ENCODE data around the gene HOXB13.

HOXB13 gene

DNA sequence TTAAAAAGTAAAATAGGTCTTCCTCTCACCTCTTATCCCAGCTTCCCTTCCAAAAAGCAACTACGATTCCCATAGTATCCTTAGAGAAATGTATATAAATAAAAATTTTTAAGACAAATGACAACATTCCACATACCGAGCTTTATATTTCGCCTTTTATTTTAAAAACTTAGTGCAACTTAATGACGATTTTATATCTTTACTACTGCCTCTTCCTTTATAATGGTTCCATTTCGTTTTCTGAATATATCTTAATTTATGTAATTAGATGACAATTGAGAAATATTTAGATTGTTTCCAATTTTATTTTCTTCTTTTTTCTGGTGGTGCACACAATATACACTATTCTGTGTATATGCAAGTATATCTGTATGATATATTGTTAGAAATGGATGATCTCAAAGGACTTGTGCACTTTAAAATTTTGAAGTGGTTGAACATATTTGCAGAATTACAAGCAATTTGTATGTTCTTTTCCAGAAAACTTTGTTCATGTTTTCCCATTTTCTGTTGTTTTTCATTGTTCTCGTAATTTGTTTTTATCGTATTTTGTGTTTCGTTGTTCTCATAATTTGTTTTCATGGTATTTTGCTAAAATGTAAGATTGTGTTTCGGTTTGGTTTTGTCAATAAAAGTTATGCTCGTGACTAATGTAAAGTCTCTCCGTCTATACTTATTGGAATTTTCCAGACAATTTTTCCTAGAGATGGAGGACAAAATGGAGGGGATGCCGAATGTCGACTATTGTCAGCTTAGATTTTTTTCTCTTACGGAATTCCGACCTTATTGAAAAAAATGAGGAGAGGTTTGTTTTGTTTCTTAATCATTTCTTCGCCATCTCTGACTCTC lies 20.4 kb upstream of the HOXB13 start:
- no peak for DNase-seq

DNA sequence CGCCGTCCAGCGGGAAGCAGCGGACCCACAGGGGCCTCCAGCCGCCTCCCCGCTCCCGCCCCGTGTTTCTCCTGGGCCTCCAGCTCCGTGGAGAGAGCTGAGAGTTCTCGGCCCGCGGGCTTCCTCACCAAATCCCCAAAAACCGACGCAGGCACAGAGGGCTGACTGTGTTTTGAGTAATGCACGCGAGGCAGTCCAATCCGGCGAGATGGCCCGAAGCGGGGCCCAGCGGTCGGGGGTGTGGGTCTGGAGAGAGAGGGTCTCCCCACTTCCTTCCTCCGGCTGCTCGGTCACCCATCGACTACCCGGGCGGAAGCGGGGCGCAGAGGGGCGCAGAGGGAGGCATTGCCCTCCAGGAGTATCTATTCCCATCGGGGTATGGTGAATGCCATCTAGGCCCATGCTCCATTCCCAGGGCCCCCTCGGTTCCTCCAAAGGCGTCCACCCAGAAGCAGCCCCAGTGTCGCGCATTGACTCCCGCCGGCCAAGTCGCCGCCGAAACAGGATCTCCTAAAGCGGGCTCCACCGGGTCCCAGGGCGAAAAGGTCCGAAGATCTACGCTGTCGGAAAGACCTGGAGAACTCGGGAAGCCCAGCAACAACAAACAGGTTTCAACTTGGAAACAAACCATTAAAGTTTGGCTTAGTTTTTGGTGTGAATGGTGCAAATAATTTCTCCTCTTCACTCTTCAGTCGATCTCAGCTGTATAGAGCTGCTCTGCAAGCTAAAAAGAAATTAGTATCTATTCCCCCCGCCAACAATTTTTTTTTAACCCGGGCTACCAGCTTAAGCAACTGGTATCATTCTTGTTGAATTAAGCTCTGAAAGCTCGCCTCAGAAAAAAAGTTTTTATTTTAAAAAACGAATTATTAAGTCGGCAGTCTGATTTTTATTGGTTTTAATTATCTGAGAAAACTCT lies 19.2 kb upstream of the HOXB13 start:
- no peak for DNase-seq

DNA sequence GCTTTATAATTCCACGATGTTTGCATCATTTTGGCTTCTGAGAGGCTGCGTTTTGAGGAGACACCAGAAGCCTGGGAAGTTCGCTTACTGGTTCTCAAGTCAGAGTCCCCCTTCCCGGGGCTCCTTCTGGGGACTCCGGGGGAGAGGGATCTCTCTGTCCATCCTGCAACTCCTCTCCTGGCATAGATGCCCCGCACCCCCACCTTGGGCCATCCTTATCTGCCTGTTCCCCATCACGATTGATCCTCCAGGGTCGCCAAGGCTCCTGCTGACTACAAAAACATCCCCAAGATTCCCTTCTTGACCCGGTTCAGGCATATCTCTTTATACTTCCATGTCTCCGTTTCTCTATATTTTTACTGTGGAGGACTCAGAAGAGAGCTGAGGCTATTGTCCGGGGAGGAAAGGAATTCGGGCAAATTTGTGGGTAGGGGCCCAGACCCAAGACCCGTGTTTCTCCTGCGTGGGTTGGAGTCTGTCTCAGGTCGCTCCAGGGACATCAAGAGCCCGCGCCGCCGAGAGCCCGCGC lies 18.4 kb upstream of the HOXB13 start:
- DNase-seq, result no peak

DNA sequence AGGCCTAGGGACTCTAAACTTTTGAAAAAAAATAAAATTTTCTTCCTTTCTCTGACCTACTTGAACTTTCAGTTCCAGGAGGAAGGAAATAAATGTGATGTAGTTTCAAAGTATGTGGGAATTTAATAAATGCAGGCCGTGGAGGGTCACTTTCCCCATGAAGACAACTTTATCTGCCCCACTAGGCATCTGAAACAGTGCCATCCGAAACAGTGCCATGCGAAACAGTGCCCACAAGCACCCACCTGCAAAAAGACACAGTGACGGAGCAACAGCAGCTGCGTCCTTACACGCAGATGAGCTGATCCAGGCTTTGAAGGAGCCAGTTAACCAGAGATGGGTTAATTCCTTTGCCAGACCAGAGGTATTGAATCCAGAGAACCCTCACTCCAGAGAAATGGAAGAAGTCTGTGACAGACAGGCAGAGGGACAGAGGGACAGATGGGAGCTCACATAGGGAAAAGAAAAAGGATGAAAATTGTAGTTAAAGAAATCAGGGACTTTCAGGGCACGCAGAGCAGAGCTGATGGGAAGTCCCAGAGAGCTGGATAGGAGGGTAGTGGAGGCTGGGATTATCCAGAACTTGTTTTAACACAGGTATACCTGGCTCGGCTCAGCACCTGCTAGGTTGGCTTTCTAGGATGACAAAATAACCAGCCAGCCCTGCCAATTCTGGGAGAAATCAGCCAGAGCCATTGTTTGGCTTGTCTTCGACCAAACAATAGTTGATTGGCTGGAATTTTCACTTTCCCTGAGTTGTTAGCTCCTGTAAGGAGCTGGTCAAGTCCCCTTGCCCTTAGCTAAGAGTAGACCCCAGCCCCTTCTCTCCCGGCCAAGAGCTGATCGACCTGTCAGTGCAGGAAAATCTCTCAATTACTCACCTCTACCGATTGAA lies 17.1 kb upstream of the HOXB13 start:
- no peak for DNase-seq

DNA sequence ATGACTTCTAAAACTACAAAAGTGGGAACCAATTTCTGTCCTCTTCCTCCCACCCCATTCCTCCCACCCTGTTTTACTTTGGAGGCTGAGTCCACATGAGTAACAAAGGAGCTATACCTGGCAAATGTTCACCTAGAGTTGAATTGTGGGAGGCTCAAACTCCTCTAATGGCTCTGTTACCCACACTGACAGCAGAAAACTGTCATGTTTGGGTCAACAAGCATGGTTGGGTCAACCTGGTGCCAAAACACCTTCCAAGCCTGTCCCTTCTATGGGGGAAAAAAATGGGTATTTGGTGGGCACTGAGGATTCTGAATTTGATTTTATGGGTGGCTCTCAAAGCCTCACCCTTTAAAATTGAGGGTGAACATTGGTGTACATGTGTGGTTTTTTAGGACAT lies 12.0 kb upstream of the HOXB13 start:
- no peak for DNase-seq

DNA sequence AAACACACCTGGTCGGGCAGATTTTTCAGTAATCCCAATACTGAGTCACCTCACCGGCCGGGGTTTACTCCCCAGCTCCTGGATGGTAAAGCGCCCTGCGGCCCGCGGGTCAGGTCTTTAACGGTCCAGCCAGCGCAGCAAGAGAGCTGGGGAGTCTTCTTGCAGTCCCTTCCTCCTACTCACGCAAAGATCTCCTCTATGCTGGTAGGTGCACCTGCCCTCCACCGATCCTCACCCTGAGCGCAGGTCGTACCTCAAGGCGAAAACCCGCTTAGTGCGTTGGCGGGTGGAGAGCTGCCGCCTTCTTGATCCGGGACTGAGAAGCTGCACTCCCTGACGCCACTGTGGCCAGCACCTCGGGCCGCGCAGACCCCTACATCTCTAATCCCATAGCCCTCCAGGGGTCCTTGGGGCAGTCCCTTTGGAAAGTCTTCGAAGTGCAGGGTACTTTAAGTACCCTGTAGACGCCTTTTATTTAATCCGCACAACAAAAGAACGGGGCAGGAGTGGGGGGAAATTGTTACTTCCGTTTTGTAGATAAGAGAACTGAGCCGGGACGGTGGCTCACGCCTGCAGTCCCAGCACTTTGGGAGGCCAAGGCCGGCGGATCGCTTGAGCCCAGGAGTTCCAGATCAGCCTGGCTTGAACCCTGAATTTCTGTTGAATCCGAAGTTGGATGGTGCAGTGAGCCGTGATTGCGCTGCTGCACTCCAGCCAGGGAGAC lies 10.4 kb upstream of the HOXB13 start:
- DNase-seq, result no peak

DNA sequence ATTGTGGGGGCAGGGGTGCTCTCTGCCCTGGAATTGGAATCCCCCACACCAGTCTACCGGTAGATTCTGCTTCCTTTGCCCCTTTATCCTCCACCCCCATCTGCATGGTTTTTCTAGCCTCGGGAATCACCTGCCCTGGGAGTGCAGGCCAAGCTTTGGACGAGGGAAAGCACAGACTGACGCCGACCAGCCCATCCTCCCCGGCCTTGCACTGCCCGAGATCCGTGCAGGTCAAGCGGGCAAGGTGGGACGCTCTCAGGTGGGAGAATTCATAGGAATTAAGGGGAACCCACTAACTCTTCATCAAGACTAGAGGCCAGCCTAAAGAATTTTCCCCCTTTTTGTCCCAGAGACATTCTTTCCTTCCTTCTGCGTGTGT lies 9.9 kb upstream of the HOXB13 start:
- no peak for DNase-seq

DNA sequence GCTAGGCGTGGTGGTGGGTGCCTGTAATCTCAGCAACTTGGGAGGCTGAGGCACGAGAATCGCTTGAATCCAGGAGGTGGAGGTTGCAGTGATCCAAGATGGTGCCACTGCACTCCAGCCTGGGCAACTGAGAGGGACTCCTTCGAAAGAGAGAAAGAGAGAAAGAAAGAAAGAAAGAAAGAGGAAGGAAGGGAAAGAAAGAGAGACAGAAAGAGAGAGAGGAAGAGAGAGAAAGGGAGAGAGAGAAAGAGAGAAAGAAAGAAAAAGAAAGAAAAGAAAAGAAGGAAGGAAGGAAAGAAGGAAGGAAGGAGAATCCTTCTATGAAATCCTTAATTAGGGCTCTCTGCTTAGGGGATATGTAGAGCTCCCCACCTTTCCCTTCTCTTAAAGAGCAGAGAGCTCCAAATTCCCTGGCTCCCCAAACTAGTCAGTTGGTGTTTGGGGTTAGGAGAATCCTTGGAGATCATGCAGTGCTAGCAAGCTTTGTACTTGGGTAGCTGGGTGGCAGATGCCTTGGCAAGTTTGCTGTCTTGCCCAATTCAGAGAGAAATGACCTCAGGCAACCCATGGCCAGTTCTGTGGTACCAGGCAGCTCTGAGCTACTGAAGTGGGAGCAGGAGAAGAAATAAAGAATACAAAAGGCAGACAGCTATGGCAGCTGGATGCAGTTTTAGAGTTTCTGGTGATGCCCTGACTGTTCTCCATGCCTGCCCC lies 8.9 kb upstream of the HOXB13 start:
- DNase-seq, result no peak

DNA sequence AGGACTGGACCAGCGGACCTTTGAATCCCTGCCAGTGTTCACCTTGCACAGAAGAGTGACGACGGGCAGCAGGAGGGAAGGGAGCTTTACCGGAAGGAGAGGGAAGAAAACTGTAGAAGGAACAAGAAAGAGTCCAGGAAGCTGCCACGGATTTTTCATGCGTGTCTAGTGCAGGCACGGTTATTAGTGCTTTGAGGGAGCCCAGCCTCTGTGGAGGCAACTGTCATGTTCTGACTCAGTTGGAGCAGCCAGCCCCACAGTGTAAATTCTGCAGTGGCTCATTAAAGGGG lies 6.5 kb upstream of the HOXB13 start:
- no peak for DNase-seq

DNA sequence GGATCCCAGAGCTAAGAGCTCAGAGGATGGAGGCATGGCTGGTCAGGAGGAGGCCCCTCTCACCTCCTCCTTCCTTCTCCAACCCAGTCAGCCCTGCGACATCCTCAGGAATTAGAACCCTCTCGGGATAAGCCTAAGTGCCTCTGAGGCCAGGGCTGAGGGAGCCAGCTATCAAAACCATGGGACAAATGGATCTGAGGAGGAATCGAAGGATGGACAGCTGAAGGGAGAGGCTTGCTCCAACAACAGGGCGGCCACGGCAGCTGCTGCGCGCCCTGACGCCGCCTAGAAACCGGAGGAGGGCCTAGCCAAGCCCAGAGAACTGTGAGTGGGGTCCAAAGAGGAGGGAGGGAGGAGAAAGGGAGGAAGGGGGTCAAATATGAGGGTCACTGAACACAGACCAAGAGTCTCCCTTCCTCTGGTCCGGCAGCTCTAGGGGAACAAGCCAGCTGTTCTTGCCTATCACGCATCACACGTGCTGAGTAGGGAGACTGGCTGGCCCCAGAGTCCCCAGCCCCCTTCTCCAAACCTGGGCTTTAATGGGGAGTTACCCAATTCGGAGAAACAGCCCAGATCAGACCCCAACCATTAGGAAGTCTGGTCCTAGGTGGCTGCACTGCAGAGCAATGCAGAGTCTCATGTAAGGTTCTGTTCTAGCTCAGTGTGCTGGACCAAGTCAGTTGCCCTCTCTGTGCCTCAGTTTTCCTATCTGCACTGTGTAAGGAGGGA lies 5.9 kb upstream of the HOXB13 start:
- no peak for DNase-seq

DNA sequence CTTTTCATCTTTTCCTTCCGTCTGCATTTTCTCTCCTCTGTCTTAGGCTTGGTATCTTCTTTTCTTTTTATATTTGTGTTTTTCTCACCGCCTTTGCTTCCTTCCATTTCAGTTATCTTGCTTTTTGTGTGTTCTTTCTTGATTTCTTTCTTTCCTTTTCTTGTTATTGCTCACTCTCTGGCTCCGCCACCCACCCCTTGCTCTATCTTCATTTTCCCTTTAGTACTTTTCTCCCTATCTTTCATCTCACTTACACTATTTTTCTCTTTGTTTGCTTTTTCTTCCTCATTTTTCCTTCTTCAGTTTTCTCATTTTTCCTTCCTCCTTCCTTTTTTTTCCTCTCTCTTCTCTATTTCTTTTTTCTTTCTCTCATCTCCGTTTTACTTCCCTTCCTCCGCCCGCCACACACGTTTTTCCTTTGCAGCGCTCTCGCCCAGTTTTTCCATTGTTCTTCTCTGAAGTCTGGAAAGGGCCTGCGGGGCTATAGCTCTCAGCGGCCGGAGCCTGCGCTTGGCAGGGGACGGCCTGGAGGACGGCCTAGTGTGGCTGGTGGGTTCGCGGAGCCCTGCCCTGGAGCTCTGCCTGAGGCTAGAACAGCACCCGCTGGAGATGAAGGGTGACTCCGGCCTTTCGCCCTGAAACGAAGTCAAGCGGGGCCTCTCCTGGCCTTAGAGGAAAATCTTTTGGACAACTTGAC lies 5.2 kb upstream of the HOXB13 start:
- DNase-seq, result no peak

DNA sequence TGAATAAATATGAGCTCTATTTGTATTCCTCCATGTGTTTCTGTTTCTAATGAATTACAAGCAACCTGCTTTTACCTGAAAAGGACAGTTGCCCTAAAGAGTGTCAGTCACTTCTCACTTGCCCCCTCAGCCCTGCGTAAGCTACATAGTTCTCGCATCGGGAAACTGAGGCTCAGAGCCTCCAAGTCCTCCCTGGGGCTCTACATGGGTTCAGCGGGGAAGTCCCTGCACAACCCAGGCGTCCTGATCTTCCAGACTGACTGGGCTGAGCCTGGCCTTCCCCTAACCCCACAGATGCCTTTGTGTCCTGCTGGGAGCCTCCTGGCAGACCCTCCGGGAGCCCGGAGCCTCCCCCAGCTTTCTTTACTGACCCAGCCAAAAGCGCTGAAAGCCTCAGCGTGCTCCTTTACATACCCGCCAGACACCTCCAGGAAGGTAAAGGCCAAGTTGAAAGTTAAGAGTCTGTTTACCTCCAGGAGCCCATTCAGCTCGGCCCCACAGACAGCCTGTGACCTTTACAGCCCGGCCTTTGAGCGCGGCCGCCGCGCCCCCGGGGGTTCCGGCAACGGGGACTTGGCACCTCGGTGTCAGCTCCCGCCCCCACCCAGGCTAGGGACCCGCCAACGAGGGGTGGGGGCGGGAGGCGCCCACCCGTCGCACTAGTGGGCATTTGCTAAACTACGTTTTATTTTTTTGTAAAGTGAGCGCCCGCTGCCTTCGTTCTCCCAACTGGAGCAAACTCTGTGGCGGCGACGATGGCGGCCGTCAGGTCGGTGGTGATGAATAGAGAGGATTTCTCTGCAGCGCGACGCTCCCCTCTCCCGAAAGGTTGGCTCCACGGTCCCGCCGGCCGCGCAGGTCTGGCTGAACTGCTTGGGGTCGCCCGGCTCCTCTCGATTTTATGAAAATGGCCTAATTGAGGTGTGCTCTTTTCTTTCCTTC lies 4.4 kb upstream of the HOXB13 start:
- no peak for DNase-seq

DNA sequence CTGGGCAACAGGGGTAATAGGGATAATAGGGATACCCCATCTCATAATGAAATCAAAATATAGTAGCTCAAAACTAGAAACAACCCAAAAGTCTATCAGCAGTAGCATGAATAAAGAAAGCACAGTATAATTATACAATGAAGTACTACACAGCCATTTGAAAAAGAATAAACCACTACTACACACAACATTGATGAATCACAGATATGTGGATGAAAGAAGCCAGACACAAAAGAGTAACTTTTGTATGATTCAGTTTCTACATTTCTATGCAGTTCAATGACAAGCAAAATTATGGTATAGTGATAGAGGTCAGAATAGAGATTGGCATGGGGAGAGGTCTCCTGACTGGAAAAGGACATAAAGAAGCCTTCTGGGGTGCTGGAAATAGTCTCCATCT lies 2.8 kb upstream of the HOXB13 start:
- DNase-seq, result no peak

DNA sequence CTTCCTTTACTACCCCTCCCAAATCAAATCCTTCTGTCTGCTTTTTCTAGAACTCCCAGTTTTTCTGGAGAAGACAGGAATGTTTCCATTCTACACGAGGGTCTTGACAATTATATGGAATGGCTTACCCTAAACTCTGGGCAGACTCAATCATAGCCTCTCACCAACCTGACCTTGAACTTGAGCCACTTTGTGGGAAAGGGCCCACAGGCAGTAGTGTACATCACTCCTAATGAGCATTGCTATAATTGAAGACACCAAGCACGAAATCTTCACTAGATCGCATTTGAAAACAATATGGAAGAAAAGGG lies 1.6 kb upstream of the HOXB13 start:
- DNase-seq, result no peak

DNA sequence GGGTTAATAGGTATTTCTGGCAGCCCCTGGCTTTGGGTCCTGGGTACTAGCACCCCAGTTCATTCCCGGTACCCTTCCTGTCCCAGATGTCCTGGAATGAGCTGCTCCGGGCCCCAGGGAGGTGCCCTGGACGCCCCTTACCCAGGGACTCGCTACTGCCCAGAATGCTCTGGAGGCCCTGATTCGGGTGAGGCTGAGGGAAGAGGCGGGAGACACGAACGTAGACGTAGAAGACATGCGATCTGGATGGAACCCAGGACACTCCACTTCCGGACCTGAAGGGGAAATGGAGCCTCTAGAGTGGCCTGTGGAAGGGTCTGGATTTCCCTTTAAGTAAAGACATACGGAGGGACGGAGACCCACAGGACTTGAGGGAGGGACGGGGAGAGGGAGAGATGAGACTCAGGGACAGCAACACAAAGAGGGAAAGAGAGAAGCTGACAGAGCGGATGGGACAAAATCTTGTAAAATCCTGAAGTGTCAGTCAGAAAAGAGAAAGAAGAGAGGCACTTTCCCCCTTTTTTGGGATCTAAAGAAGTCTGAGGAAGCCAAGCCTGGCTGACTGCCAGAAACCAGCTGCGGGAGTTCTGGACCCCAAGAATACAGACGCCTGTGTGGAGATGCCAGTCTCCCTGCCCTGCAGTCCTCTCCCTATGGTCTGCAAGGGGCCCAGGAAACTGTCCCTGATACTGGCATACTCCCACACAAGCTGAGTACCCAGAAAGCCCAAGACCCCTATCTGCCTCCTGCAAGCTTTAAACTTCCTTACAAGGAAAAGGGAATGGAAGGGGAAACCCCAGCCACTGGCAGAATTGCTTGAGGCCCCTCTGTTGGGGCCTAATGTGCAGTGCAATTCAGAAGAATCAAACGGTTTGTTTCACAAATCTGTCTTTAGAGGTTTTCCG lies 1.0 kb upstream of the HOXB13 start:
- DNase-seq, result no peak

DNA sequence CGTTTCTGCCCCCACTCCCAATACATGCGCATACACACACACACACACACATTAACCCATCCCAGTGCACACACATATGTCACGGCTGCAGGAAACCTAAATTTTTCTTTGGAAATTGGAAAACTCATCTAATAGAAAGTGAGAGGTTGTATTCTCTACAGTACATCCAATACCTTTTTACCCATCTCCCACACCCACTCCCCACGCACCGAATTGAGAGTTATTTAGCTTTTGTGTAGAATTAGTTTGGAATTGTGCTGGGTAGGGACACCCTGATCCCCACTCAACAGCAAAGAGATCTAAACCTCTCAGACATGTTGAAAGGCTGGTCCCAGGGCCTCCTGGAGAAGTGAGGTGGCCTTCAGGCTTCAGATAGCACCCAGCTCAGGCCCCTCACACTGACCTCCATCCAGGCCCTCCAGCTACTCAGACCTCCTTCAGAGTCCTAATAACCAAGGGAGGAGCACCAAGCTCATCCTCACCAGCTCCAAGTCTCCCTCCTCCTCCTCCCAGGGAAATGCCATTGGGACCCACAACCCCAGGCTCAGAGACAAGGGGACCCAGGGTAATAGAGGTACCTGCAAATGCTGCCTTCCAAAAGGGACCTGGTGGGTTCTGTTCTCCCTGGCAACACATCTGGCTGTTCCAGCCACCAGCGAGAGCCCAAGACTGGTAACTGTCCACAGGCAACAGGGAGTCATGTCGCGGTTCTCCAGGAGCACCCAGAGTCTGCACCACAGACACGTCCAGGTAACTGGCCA lies 955 bp downstream of the HOXB13 start:
- DNase-seq, result no peak

DNA sequence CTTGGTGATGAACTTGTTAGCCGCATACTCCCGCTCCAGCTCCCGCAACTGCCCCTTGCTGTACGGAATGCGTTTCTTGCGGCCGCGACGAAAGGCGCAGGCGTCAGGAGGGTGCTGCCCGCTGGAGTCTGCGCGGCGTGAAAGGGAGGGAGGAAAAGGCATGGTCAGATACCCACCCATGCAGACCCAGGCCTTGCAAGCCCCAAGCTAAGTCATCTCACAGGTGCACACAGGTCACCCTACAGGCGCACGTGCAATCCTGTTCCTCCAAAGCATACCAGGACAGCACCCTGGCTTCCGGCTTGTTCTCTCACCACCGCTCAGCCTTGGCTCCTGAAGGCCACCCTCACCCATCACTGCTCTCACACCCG lies 1.6 kb downstream of the HOXB13 start:
- DNase-seq, result peak; percentile 9
